ENCODE data around the gene MRLN. TPM values are rescaled to one million over a fixed set of nuclear protein-coding genes. Genes with fewer than 3 reads are reported as not detected.
"Not testable (repeated sequence)": the region's sequence is repeated elsewhere in the genome, so short reads cannot be mapped to it uniquely, and the experiment has no call there.

The MRLN gene
- total RNA-seq, 1 experiment from 2014 or later, result 16.0 TPM

GRCh38 chr10:59733321-59734013 is 19.8 kb downstream of the MRLN start:
- not testable (repeated sequence) for H3K4me3 ChIP-seq; H3K9me3 ChIP-seq (replicated peaks); H3K27ac ChIP-seq; H3K27me3 ChIP-seq; H3K4me1 ChIP-seq; DNase-seq; H3K36me3 ChIP-seq

DNA sequence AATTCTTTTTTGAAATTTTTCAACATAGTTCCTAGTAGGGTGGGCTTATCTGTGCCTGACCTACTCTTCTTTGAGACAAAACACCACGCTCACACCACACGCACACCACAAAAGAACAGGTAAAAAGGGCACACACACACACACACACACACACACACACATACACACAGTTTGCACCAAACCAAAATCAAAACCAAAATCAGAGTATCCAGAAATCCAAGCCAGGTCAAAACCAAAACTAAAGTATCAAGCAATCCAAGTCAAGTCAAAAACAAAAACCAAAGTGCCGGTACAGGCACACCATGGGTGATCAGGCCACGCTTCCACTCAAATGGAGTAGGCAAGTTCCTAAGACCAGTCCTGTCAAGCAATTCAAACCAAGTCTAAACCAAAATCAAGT is 20.4 kb downstream of the MRLN start:
- not testable (repeated sequence) for H3K36me3 ChIP-seq

DNA sequence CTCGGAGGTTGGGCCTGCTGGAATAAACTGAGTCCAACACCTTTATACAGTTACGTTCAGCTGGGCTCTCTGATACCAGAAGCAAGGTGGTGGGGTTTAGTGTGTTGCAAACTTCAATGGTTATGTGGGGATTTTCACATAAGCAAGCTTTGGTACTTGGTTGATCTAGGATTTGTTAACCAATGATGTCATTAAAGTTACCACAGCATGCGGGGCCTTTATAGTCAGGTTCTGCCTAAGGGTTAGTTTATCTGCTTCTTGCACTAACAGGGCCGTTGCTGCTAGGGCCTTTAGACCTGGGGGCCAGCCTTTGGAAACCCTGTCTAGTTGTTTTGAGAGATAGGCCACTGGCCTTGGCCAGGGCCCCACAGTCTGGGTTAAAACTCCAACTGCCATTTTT is 24.1 kb downstream of the MRLN start:
- not testable (repeated sequence) for H3K9me3 ChIP-seq (replicated peaks); H3K36me3 ChIP-seq; H3K27ac ChIP-seq; DNase-seq; H3K4me1 ChIP-seq; H3K4me3 ChIP-seq; H3K27me3 ChIP-seq

More for the DNA sequence above, 20.4 kb downstream of the MRLN start:
- not testable (repeated sequence) for H3K27me3 ChIP-seq; H3K27ac ChIP-seq; H3K4me3 ChIP-seq; H3K9me3 ChIP-seq (replicated peaks); H3K4me1 ChIP-seq; DNase-seq

- no peak for DNase-seq
- Histone ChIP-seq H3K27me3 (no peaks in the 10 kb centered on the region), H3K9me3 (replicated peaks) (no peaks in the 10 kb centered on the region), H3K4me3 (no peak overlapping the region), H3K36me3 (no peaks in the 10 kb centered on the region), H3K4me1 (no peaks in the 10 kb centered on the region), H3K27ac (no peak overlapping the region)
Measured at GRCh38 chr10:59724098-59724938, 28.9 kb downstream of the MRLN start.

GRCh38 chr10:59720377-59720776 is 32.9 kb downstream of the MRLN start:
- Histone ChIP-seq H3K4me1 (no peaks in the 10 kb centered on the region), H3K9me3 (replicated peaks) (no peaks in the 10 kb centered on the region), H3K27me3 (no peaks in the 10 kb centered on the region), H3K36me3 (no peaks in the 10 kb centered on the region), H3K27ac (no peak overlapping the region), H3K4me3 (no peak overlapping the region)
- DNase-seq, result no peak

DNA sequence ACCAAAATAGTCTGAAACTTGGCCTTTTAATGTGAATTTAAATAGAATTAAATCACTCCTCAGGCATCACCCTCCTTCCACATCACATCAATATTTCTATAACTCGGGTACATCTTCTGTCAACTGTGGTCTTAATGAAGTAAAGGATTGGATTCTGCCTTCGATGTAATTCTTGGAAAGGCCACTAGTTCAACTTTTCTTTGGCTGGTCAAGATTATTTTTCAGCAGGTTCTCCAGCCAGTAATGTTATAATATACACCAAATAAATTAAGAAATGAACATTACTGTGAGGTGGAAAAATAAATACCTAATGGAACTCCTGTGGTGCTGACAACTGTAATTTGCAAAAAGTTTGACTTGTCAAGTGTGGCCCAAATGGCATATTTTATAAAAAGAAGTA is 33.9 kb downstream of the MRLN start:
- no peak for DNase-seq
- H3K27ac ChIP-seq, result no peak overlapping the region
- no peaks in the 10 kb centered on the region for H3K36me3 ChIP-seq
- no peaks in the 10 kb centered on the region for H3K4me1 ChIP-seq
- no peak overlapping the region for H3K4me3 ChIP-seq
- no peaks in the 10 kb centered on the region for H3K27me3 ChIP-seq
- no peaks in the 10 kb centered on the region for H3K9me3 ChIP-seq (replicated peaks)

DNA sequence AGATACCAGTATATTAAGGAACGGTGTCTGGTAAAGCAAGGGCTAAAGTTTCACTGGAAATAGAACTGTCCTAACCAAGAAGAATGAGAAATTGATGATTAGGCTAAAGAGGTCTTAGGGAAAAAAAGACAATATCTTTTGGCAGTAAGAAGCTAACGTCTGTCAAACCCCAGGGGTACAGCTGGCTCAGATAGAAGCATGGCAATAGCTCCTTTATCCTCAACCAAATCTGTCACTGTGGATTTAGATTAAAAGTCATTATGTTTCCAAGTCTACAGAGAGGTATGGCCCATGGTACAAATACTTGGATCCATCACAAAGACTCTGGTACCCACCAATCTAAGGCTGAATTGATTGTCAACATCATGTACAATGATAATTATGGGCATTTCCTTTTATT is 35.0 kb downstream of the MRLN start:
- Histone ChIP-seq H3K36me3 (no peaks in the 10 kb centered on the region), H3K4me3 (no peak overlapping the region), H3K9me3 (replicated peaks) (no peaks in the 10 kb centered on the region), H3K27ac (no peak overlapping the region), H3K27me3 (no peaks in the 10 kb centered on the region), H3K4me1 (no peaks in the 10 kb centered on the region)
- no peak for DNase-seq

DNA sequence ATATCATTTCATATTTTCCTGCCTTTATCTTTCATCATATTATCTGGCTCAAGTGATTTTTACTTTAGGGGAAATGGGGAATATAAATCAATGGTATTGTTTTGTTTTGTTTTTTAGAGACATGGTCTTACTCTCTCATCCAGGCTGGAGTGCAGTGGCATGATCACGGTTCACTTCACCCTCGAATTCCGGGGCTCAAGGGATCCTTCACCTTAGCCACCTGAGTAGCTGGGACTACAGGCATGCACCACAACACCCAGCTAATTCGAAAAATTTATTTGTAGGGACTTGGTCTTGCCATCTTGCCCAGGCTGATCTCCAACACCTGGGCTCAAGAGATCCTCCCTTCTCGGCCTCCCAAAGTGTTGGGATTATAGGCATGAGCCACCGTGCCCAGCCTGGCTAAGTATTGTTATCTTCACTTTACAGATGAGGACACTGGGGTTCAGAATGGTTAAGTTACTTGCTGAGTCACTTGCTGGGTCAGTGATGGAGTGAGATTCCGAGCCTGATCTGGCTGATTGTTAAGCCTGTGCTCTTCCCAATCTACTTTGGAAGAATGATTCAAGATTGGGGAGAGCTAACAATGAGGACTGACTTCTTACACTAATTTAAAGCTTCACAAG is 39.9 kb downstream of the MRLN start:
- Histone ChIP-seq H3K27ac (no peak overlapping the region), H3K4me3 (no peak overlapping the region), H3K36me3 (no peaks in the 10 kb centered on the region), H3K9me3 (replicated peaks) (no peaks in the 10 kb centered on the region), H3K4me1 (no peaks in the 10 kb centered on the region), H3K27me3 (no peaks in the 10 kb centered on the region)
- no peak for DNase-seq

- Histone ChIP-seq H3K4me3 (no peak overlapping the region), H3K36me3 (no peaks in the 10 kb centered on the region), H3K4me1 (no peaks in the 10 kb centered on the region), H3K27ac (no peak overlapping the region), H3K9me3 (replicated peaks) (no peaks in the 10 kb centered on the region), H3K27me3 (no peaks in the 10 kb centered on the region)
- DNase-seq, result no peak
Measured at GRCh38 chr10:59711871-59712494, 41.3 kb downstream of the MRLN start.

GRCh38 chr10:59709395-59710125 is 43.7 kb downstream of the MRLN start, which contains the start of gene SLC16A9:
TSS of gene SLC16A9 (minus strand) at chr10:59709850. CDS start at chr10:59684291, 25,559 bp downstream.
- peak within 1 kb of the TSS; percentile 72 for H3K4me3 ChIP-seq
- no peaks in the 10 kb centered on the region for H3K9me3 ChIP-seq (replicated peaks)
- peak within 1 kb of the TSS; percentile 49 for H3K27ac ChIP-seq
- H3K36me3 ChIP-seq, result no peaks in the 10 kb centered on the region
- no peaks in the 10 kb centered on the region for H3K27me3 ChIP-seq
- H3K4me1 ChIP-seq, result no peaks in the 10 kb centered on the region
- peak; percentile 52 to 55 for DNase-seq

DNA sequence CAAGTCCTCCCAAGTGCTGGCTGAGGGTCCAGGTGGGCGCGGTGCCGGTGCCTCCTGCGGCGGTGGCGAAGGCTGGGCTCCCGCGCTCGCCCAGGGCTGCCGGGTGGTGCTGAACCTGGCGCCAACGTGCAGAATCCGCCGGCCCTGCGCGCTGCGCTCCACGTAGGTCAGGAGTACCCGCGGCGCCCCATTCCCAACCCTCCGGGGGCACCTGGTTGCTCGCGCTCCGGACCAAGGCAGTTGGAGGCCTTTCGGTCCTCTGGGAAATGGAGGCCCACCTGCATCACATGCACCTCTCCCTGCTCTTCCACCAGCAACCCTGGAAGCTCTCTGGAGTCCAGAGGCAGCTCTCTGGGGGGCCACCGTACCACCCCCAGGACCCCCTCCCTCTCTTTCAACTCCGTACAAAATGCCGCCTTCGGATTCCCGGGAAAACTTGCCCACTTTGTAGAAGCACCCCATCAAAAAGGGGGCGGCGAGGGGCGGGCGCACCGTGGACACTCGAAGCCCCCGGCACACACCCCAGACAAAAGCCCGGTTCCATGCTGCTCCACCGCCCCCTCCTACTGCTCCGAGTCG is 44.4 kb downstream of the MRLN start:
- Histone ChIP-seq H3K27ac (peak overlapping the region; percentile 49), H3K27me3 (no peaks in the 10 kb centered on the region), H3K9me3 (replicated peaks) (no peaks in the 10 kb centered on the region), H3K36me3 (no peaks in the 10 kb centered on the region), H3K4me3 (peak overlapping the region; percentile 72), H3K4me1 (no peaks in the 10 kb centered on the region)
- no peak for DNase-seq

GRCh38 chr10:59706851-59707797 is 46.1 kb downstream of the MRLN start:
- Histone ChIP-seq H3K4me1 (no peaks in the 10 kb centered on the region), H3K9me3 (replicated peaks) (no peaks in the 10 kb centered on the region), H3K27ac (no peak overlapping the region), H3K27me3 (no peaks in the 10 kb centered on the region), H3K36me3 (no peaks in the 10 kb centered on the region), H3K4me3 (no peak overlapping the region)
- no peak for DNase-seq

GRCh38 chr10:59705931-59706330 is 47.3 kb downstream of the MRLN start:
- no peaks in the 10 kb centered on the region for H3K9me3 ChIP-seq (replicated peaks)
- H3K4me1 ChIP-seq, result no peaks in the 10 kb centered on the region
- H3K36me3 ChIP-seq, result no peaks in the 10 kb centered on the region
- H3K4me3 ChIP-seq, result no peak overlapping the region
- no peak for DNase-seq
- H3K27ac ChIP-seq, result no peak overlapping the region
- no peaks in the 10 kb centered on the region for H3K27me3 ChIP-seq

Data from SJCRH30 (cell line).